Heart right ventricle (tissue), 16 donors: ENCODE results near the gene FAM227B. TPM values are rescaled to one million over a fixed set of nuclear protein-coding genes. Genes with fewer than 3 reads are reported as not detected.
"Not testable (repeated sequence)": the region's sequence is repeated elsewhere in the genome, so short reads cannot be mapped to it uniquely, and the experiment has no call there.

Experiments
- ATAC-seq, 8 donors: fragments of 200-7000 bp; cut with Tn5 transposase; one replicate each; pipeline ENCODE4 v1.9.1; 2020; ENCODE audit warnings: mild to moderate bottlenecking in 8 of 8, moderate library complexity in 8 of 8, moderate number of reproducible peaks in 1 of 8
- DNase-seq, 2 donors: peaks; one replicate each; pipeline ENCODE4 v3.0.0-alpha.2; 2020
- H3K27ac ChIP-seq, 10 donors: fragments of 200-600 bp; sonication (generic) in 2 of 10; one replicate each; pipeline versions ENCODE4 v1.5.0 to v1.8.0; 2020 to 2022; ENCODE audit warnings: mild to moderate bottlenecking in 3 of 10
- H3K27me3 ChIP-seq, 7 donors: fragments of 200-600 bp; one replicate each; pipeline ENCODE4 v1.8.0; 2021 to 2022; ENCODE audit warnings: mild to moderate bottlenecking in 2 of 7
- H3K36me3 ChIP-seq, 9 donors: fragments of 200-600 bp; sonication (generic) in 1 of 9; one replicate each; pipeline versions ENCODE4 v1.5.0 to v1.8.0; 2020 to 2022; ENCODE audit warnings: mild to moderate bottlenecking in 2 of 9
- H3K4me1 ChIP-seq, 9 donors: fragments of 200-600 bp; sonication (generic) in 1 of 9; one replicate each; pipeline versions ENCODE4 v1.5.0 to v1.8.0; 2020 to 2022; ENCODE audit warnings: mild to moderate bottlenecking in 4 of 9
- H3K4me3 ChIP-seq, 10 donors: fragments of 200-600 bp; sonication (generic) in 2 of 10; one replicate each; pipeline versions ENCODE4 v1.5.0 to v1.8.0; 2020 to 2022; ENCODE audit warnings: mild to moderate bottlenecking in 7 of 10, moderate library complexity in 2 of 10
- H3K9me3 ChIP-seq, 11 donors: fragments of 200-600 bp in 10 of 11; sonication (generic) in 2 of 11; one replicate each; pipeline versions ENCODE4 v1.5.0 to v1.8.0; 2013 to 2022; ENCODE audit warnings: mild to moderate bottlenecking in 2 of 11, control low read depth in 1 of 11, moderate library complexity in 1 of 11
- WGBS, 2 donors: extraction: QIAGEN DNeasy Blood & Tissue Kit; methylation state at CpG; one replicate each; pipeline ENCODE4 v1.1.7; 2013; ENCODE audit warnings: inconsistent platforms in 1 of 2; 5-methylcytosine and 5-hydroxymethylcytosine counted together
- intact Hi-C, 10 donors: fragments of 100-400 bp; cut with DNase I; formaldehyde crosslinking; loops; one replicate each; pipeline versions ENCODE4 v1.11.1 to v1.14.2; 2022
- polyA plus RNA-seq, 2 donors: library from polyadenylated mRNA; stranded (reverse); fragments of 200-250 nt; gene quantifications; one replicate each; pipeline ENCODE4 v1.2.3, GENCODE V29; 2013
- total RNA-seq, 10 donors: library from RNA; stranded (reverse); fragmentation: NEBNext Ultra II Directional in 3 of 10; extraction: Animal tissue kit (Norgen Biotek cat#: 25700) in 3 of 10; gene quantifications; one replicate each; pipeline versions ENCODE4 v1.2.1 to v1.2.4, GENCODE V29; 2021 to 2023
- TF ChIP-seq, protein P1 (sequence below), 9 donors: fragments of 200-600 bp; sonication (generic) in 2 of 9; IDR thresholded peaks; one replicate each; pipeline versions ENCODE4 v1.5.0 to v1.8.0; 2021 to 2022; ENCODE audit warnings: antibody characterized with exemption in 9 of 9, mild to moderate bottlenecking in 5 of 9, moderate library complexity in 1 of 9
- donor health status: Arrhythmogenic right ventricular cardiomyopathy.
- donor health status: ischemic (EF 13 %, LVEDD 7.1; RV severe dilation, severe dysfunction).
- donor health status: healthy with polysubstance abuse.
- donor health status: DM: no; HTN: yes; CAD: no.
- donor health status: DM: no; HTN: no; CAD: no.
- donor health status: ischemic (EF 25% LVEDD 6.9; RV normal size, moderate dysfunction).
- donor health status: ischemic (EF 25% LVEDD 5.7; RV mildly dilated, moderate dysfunction).
- donor health status: healthy.
- donor health status: DM: yes; HTN: yes; CAD: no.
- donor health status: Ischemic cardiomyopathy.
- donor health status: ischemic (EF 35%, LVEDD 5.7; RV mildly dilated, moderate dysfunction).
- donor health status: nonischemic (EF 11% LVEDD 7.7; RV severe dilation, severe dysfunction).
- donor health status: DM: yes; HTN: yes; CAD: no.
- donor health status: PGD.
- donor health status: ischemic (EF 29% LVEDD 5.4; RV normal size, mild dysfunction).
- donor health status: nonischemic (EF 23%, LVEDD 6.1; RV moderate dilation, normal function).

Gene FAM227B
- total and polyA plus RNA-seq, 12 donors, result 5.1 to 22.8 (median 14.4) TPM

DNA sequence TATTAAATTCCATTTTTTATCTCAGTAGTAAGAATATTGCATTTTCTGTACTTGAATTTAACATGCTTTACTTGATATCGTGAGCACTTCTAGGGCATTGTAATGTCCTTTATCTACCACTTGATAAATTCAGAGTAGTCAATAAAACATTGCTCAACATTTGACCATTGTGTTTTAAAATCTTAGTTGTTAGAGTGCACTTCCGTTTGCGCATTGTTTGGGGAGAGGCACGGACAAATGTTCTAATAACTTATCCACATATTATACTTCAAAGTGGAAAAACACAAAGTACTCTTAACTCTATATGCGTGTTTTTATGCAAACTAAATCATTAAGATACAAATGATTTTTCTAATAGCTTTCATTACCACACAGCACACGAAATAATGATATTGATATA lies 419 bp downstream of the FAM227B start:
- peaks cover 0 to 34% (median 21%) of the 10 kb centered on the region in 9 donors for H3K4me1 ChIP-seq
- peak overlapping the region; percentile 29 to 92 (median 80) for H3K4me3 ChIP-seq
- DNase-seq (no peak), ATAC-seq (peak in 4 of 8 donors; percentile 19 to 40 (median 31))
- no peaks in the 10 kb centered on the region for H3K27me3 ChIP-seq
- TF ChIP-seq, protein P1, sequence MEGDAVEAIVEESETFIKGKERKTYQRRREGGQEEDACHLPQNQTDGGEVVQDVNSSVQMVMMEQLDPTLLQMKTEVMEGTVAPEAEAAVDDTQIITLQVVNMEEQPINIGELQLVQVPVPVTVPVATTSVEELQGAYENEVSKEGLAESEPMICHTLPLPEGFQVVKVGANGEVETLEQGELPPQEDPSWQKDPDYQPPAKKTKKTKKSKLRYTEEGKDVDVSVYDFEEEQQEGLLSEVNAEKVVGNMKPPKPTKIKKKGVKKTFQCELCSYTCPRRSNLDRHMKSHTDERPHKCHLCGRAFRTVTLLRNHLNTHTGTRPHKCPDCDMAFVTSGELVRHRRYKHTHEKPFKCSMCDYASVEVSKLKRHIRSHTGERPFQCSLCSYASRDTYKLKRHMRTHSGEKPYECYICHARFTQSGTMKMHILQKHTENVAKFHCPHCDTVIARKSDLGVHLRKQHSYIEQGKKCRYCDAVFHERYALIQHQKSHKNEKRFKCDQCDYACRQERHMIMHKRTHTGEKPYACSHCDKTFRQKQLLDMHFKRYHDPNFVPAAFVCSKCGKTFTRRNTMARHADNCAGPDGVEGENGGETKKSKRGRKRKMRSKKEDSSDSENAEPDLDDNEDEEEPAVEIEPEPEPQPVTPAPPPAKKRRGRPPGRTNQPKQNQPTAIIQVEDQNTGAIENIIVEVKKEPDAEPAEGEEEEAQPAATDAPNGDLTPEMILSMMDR (IDR thresholded peaks at IDR 0.05), result peak in 1 of 9 donors; percentile 28
- peak overlapping the region; percentile 83 to 96 (median 92) for H3K27ac ChIP-seq
- H3K36me3 ChIP-seq, result peaks cover 0 to 11% (median 6%) of the 10 kb centered on the region in 9 donors
- 0 to 1% methylated on average over 6 of the region's 6 CpGs for WGBS, 2 donors
- intact Hi-C loops, result loop anchor here in 7 of 10 donors (1.0 to 10.0 kb wide), 12 partner anchors 193 to 745 kb away; partner anchors contain the start of genes EID1 (in 2 of the 7), COPS2 (in 1 of the 7) and FGF7 (in 1 of the 7)
- peaks cover 0 to 24% (median 6%) of the 10 kb centered on the region in 11 donors for H3K9me3 ChIP-seq

DNA sequence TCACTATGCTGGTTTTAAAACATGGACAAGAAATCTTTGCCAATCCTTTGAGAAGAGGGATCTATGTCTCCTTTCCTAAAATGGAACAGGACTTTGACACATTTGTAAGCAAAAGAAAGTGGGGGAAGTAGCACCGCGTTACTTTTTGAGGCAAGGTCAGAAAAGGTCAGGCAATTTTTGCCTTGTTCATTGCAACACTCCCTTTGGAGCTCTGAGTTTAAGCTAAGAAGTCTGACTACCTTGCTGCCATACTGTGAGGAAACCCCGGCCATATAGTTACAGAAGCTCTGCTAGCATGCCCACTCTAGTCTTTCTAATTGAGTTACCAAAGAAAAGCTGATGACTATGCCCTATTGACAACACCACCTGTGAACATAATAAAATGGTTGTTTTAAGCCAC lies 1.4 kb downstream of the FAM227B start:
- Histone ChIP-seq H3K27ac (peak overlapping the region in 7 of 10 donors; percentile 88 to 96 (median 94)), H3K4me3 (peak overlapping the region in 2 of 10 donors; percentile 83 to 87), H3K9me3 (peaks cover 0 to 26% (median 0%) of the 10 kb centered on the region in 11 donors), H3K27me3 (no peaks in the 10 kb centered on the region), H3K36me3 (peaks cover 0 to 6% (median 0%) of the 10 kb centered on the region in 9 donors), H3K4me1 (peaks cover 0 to 34% (median 21%) of the 10 kb centered on the region in 9 donors)
- WGBS, 2 donors, result 88 to 96% methylated on average over 3 of the region's 3 CpGs
- TF ChIP-seq, protein P1 (IDR thresholded peaks at IDR 0.05), result no peak
- intact Hi-C loops, result loop anchor here in 1 of 10 donors (2.0 kb wide), 1 partner anchor 46 kb away; no protein-coding TSS in a partner anchor
- ATAC-seq (no peak), DNase-seq (no peak)

DNA sequence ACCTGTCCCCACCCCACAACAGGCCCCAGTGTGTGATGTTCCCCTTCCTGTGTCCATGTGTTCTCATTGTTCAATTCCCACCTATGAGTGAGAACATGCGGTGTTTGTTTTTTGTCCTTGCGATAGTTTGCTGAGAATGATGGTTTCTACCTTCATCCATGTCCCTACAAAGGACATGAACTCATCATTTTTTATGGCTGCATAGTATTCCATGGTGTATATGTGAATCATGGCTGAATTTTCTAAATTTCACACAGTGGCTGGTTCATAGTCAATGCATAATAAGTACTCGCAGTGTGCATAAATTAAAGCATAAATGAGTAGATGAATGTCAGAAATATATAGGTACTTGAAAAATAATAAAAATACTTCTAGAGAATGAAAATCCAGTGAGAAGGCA lies 8.4 kb downstream of the FAM227B start:
- H3K27ac ChIP-seq, intact Hi-C loops, H3K4me3 ChIP-seq, H3K27me3 ChIP-seq, H3K4me1 ChIP-seq, ATAC-seq, DNase-seq: not testable (repeated sequence)
- Histone ChIP-seq H3K36me3 (peaks cover 0 to 16% (median 0%) of the 10 kb centered on the region in 9 donors), H3K9me3 (peaks cover 0 to 33% (median 0%) of the 10 kb centered on the region in 11 donors)
- WGBS, 2 donors, result 97 to 100% methylated on average over 3 of the region's 3 CpGs

DNA sequence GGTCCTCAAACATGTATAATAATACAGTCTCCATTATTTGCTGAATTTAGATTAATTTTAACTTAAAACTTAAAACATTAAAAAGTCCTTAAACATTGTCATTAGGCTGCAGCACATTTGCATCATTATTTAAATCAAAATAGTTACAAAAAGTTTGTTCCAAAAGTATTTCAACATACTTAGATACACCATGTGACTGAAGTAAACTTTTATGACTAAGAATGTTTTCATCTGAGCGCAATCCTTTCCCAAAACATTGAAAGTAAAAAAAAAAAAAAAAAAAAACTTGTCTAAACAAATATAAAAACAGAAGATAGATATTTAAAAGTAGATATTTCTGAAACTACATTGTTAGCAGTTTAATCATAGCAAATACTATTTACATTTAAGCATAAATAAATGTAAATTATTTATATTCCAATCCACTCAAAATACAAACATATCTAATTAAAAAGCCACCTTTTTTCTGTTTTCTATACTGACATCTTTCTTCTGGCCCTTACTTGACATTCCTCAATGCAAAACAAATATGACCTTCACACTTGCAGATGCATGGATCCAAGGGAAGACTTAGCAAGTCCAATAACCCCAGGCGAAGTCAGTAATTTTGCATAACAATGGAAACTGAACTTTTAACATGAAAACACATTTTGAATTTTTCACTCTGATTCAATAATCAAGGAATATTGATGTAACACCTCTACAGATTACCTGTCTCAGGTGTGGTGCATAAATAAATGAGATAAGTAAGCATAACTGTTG lies 10.3 kb downstream of the FAM227B start:
- intact Hi-C loops, result no loop called here
- Histone ChIP-seq H3K27ac (no peak overlapping the region), H3K4me1 (no peaks in the 10 kb centered on the region), H3K36me3 (peaks cover 0 to 19% (median 0%) of the 10 kb centered on the region in 9 donors), H3K27me3 (no peaks in the 10 kb centered on the region), H3K9me3 (peaks cover 0 to 22% (median 0%) of the 10 kb centered on the region in 11 donors), H3K4me3 (no peak overlapping the region)
- TF ChIP-seq, protein P1 (IDR thresholded peaks at IDR 0.05), result no peak
- ATAC-seq (no peak), DNase-seq (no peak)
- WGBS, 2 donors, result 90% methylated on average over 2 of the region's 2 CpGs
